Fibroblast of skin of left quadriceps (primary cell): ENCODE results near the gene TMEM52.

ENCODE experiments used
- DNase-seq, 2 experiments: peaks; one replicate each; pipeline ENCODE4 v3.0.0-alpha.2; 2013; ENCODE audit warnings: low read depth in 2 of 2

The TMEM52 gene

GRCh38 chr1:1914971-1915692, 3.9 kb downstream of the TMEM52 start, which contains the start of gene CALML6:
Gene CALML6 (plus strand): TSS chr1:1915260. CDS start chr1:1915281, 21 bp downstream.
- no peak for DNase-seq

DNA sequence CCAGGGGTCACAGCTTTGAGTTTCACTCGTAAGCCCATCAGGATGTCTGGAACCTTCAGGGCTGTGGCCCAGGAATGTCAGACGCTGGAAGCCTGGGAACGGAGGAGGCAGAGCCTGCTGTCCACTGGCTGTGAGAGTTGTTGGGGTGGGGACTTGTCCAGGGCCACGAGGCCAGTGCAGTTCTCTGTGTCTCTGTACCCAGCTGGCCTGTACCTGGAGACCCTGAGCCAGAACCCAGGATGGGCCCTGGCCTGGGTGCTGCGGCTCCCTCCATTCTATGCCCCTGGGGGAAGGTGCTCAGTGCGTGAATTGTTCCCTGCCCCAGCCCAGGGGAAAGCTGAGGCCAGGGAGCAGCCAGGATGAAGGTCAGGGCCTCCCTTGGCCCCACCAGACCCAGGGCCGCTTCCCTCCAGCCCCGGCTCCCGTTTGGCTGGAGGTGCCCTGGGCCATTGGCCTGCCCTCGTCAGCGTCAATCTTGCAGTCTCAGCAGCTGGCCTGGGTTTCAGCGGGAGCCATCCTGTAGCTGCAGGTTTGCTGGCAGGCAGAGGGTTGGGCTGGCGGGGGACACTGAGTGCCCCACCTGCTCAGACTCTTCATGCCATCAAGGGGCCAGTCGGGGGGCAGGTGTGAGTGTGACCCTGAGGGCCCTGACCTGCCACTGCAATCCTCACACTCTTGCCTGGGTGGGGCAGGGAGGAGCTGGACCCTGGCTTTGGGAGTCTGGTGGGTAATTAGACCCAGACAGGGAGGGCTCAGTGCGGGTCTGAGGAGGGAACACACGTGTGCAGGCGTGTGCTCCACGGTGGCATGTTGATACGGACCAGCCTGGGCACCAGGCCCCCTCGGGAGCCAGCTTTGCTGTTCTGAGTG, 4.7 kb downstream of the TMEM52 start:
- DNase-seq, result no peak

GRCh38 chr1:1911350-1912041, 7.6 kb downstream of the TMEM52 start:
- no peak for DNase-seq

DNA sequence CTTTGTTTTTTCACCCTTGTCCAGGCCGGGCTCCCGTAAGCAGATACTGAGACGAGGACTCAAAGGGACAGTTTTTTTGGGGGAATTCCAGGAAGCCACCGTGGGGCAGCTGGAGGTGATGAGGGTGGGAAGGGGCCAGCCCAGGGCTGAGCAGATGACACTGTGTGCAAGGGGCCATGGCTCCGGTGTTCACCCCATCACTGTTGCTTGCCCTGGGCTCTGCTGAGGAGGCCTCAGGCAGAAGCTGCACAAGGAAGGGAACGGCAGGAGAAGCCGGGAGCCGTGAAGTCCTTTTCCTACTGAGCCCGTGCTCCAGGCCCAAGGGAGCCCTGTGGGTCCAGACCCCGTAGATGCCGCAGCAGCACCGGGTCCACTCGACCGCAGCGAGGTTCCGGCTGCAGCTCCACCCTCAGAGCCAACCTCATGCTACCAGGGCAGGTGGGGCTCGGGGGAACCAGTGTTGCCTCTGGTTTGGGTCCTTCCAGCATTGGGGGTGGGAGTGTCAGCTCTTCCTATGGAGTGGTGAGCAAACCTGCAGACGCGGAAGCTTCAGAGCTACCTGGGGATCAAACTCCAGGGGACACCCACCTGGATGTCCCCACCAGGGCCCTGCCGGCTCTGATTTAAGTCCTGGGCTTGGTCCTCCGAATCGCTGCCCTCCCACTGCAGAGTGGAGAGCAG, 8.3 kb downstream of the TMEM52 start:
- no peak for DNase-seq

- no peak for DNase-seq
Observed at GRCh38 chr1:1910033-1910465, 9.0 kb downstream of the TMEM52 start.

- no peak for DNase-seq
Observed at GRCh38 chr1:1908506-1908791, 10.6 kb downstream of the TMEM52 start.

DNA sequence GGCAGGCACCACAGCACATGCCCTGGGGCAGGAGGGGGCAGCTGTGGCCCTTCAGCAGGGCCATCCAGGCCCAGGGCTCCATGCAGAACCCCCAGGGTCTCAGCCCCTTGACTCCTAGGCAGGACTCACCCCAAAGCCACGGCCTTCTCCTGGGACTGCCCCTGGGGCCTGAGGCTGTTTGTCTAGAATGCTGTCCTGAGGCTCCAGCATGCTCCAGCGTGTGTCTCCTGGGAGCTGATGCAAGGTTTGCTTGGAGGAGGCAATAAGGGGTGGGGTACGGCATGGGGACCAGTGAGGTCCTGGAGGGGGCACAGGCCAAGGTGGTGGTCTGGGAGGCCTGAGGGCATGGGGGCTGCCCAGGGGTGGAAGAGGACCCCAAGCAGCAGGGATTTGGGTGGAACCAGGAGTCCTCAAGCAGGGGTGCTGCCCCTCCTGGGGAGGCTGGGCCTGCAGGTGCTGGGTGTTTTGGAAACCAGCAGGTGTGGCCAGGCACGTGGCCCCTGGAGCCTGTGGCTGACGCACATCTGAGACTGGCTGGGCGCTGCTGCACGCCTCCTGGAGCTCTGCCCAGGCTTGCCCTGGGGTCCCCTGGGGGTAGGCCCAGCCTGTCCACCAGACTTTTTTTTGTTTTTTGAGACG, 11.9 kb downstream of the TMEM52 start:
- DNase-seq, result no peak

DNA sequence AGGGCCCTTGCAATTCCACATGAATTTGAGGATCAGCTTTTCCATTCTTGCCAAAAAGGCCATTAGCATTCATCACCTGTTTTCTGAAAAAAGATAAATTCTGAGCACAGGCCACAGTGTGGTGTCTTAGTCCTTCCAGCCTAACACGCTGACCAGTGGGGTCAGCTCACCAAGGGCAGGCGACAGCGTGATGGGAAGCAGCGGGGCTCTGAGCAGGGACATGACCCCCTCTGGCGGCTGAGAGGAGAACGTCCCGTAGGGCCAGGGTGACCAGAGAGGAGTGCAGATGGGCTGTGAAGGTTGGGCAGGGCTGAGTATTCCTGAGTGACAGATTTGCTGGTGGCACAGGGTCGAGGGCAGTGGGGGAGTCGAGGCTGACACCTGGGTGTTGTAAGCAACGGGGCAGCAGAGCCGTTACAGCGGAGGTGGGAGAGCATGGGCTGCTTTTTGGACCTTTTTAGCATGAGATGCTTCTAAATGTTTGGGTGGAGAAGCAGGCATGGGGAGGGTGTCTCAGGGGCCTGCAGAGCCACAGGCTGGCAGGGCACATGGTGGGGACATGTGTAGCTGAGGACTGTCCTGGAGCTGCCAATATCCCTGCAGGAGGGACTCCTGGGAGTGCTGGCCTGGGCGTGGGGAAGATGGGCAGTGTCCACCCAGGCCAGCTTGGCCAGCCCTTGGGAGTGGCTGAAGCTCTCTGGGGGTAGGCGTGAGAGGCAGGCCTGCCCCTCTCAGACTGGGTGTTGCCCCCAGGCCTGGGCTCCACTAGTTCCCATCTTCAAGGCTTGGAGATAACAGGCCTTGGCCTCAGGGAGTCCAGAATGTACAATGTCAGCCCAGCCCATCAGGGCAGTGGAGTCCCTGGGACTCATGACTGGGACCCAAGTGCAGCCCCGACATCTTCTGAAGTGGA, 12.6 kb downstream of the TMEM52 start:
- peak; percentile 20 to 23 for DNase-seq

- no peak for DNase-seq
Observed at GRCh38 chr1:1903224-1903623, 15.9 kb downstream of the TMEM52 start.

DNA sequence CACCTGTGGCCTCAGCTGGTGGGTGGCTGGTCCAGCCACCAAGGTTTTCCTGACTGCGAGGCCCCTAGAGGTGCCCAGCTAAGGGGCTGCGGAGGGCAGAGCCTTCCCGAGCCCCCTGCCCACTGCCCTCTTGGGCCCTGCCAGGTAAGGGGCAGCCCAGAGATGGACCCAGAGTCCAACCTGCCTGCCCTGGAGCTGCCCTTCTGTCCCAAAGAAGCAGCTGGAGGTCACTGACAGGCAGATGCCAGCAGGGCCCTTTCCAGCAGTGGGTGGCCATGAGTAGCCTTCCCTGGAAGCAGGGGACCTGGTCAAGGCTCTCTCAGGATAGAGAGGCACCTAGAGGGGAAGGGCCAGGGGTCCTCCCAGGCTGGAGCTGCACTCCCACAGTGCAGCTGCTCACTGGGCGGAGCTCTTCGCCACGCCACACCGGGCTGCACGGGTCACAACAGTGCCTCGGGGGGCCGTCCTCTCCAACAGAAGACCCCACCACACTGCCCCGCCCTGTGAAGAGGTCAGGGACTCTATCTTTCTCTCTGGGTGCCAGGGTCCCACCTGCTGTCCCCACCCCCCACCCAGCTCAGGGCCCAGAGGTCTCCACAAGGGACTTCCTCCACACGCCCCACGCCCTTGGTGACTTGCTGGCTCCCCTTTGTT, 17.3 kb downstream of the TMEM52 start:
- DNase-seq, result no peak

GRCh38 chr1:1900883-1901640, 18.0 kb downstream of the TMEM52 start:
- DNase-seq, result no peak

DNA sequence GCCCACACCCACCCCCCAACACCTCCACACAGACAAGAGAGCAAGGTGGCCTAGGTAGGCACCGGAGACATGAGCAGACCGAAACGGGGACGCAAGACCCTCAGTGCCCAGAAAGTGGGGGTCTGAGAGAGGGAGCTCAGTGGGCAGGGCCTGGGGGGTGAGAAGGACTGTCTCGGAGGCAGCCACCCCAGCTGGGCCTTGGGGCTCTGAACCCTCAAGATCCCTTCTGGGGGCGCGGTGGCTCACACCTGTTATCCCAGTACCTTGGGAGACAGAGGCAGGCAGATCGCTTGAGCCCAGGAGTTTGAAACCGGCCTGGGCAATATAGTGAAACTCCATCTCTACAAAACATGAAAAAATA, 19.1 kb downstream of the TMEM52 start:
- no peak for DNase-seq

GRCh38 chr1:1899266-1899966, 19.7 kb downstream of the TMEM52 start:
- DNase-seq, result no peak

GRCh38 chr1:1898246-1898933, 20.7 kb downstream of the TMEM52 start:
- DNase-seq, result no peak

- DNase-seq, result no peak
Observed at GRCh38 chr1:1895456-1896336, 23.4 kb downstream of the TMEM52 start.

DNA sequence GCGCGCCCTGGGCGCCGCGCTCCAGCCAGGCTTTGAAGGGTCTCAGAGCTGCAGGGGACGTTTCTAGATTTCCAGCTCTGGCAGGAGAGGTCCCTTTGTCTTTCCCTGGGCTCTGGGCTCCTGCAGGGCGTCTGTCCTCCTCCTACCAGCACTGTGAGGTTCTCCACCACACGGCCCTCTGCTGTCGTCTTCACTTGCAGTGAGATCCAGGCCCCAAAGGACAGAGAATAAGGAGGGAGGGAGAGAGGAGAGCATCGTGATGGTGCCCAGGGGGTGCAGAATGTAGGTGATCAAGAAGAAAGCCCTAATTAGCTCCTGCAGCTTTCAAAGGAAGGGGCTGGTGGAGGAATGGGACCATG, 24.0 kb downstream of the TMEM52 start:
- DNase-seq, result no peak
